SK-N-MC (cell line): ENCODE measurements around the gene PSMD5.

ENCODE experiments used
- EZH2 ChIP-seq: fragments of 200-600 bp; sonication (generic); IDR thresholded peaks from one replicate; pipeline ENCODE4 v1.6.1; 2017; ENCODE audit warnings: antibody characterized with exemption
- POLR2AphosphoS5 ChIP-seq: IDR thresholded peaks from 2 replicates; pipeline ENCODE4 v1.6.1; 2012; ENCODE audit warnings: mild to moderate bottlenecking, low read depth, low read length, borderline replicate concordance

DNA sequence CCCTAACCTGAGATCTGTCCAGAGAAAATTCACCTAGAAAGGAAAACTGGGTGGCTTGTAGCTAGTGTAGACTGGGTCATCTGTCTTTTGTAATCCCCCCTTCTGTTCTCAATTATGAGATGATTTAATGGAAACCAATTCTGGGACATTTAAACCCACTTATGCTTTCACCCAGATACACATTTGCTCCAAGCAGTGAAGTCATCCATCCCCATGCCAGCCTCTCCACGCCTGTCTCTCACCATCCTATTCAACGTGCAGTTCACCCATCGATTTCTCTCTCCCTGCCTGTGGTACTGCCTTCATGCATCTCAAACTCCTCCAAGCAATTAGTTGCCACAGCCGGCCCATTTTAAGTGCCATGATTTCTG, 32.5 kb upstream of the PSMD5 start:
- TF ChIP-seq EZH2 (no peak), POLR2AphosphoS5 (no peak)
